Measurements from ENCODE around the gene LILRA6. TPM values are rescaled to one million over a fixed set of nuclear protein-coding genes. Genes with fewer than 3 reads are reported as not detected.

The LILRA6 gene
- total RNA-seq, 1 donor from 2014 or later: not detected

GRCh38 chr19:54262470-54262869, 19.9 kb upstream of the LILRA6 start:
- no peaks in the 10 kb centered on the region for H3K36me3 ChIP-seq (ENCODE audit: insufficient read depth, low read length)
- no peak for TF ChIP-seq CTCF (IDR thresholded peaks at IDR 0.05; ENCODE audit: insufficient read depth, low read depth, low read length)
- TF ChIP-seq EZH2 (IDR thresholded peaks at IDR 0.05; ENCODE audit: insufficient read depth, low read length): no peak
- Mint-ChIP-seq H3K27me3 (ENCODE audit: low read depth, unreplicated experiment) (peaks cover 22% of the 10 kb centered on the region), H3K27ac (ENCODE audit: unreplicated experiment) (no peak overlapping the region), H3K4me3 (ENCODE audit: unreplicated experiment) (no peak overlapping the region), H3K9me3 (ENCODE audit: unreplicated experiment) (no peaks in the 10 kb centered on the region), H3K4me1 (ENCODE audit: low read depth, unreplicated experiment) (no peaks in the 10 kb centered on the region), H3K36me3 (ENCODE audit: low read depth, unreplicated experiment) (no peaks in the 10 kb centered on the region)
- no peaks in the 10 kb centered on the region for H3K79me2 ChIP-seq (ENCODE audit: insufficient read depth, low read length)
- no peak overlapping the region for H3K4me3 ChIP-seq (ENCODE audit: insufficient read depth, low read depth, low read length)
- FAIRE-seq (no peak), DNase-seq (ENCODE audit: low read depth) (no peak)
- H3K9ac ChIP-seq (ENCODE audit: low read length): no peak overlapping the region
- no peak overlapping the region for H3K27ac ChIP-seq (ENCODE audit: low read depth, low read length)
- no peak overlapping the region for H3K4me2 ChIP-seq (ENCODE audit: low read length)
- H3K4me1 ChIP-seq (ENCODE audit: insufficient read depth, low read length): no peaks in the 10 kb centered on the region
- no peaks in the 10 kb centered on the region for H3K9me3 ChIP-seq (ENCODE audit: insufficient read depth, low read depth, low read length)
- no peaks in the 10 kb centered on the region for H4K20me1 ChIP-seq (ENCODE audit: insufficient read depth, low read length)
- no peak overlapping the region for H2AFZ ChIP-seq (ENCODE audit: low read depth, low read length)
- no peaks in the 10 kb centered on the region for H3K27me3 ChIP-seq (ENCODE audit: insufficient read depth, low read length)

GRCh38 chr19:54262066-54262465, 19.5 kb upstream of the LILRA6 start:
- H3K4me1 ChIP-seq (ENCODE audit: insufficient read depth, low read length): no peaks in the 10 kb centered on the region
- DNase-seq (ENCODE audit: low read depth) (no peak), FAIRE-seq (no peak)
- H3K36me3 Mint-ChIP-seq (ENCODE audit: low read depth, unreplicated experiment): no peaks in the 10 kb centered on the region
- no peaks in the 10 kb centered on the region for H3K36me3 ChIP-seq (ENCODE audit: insufficient read depth, low read length)
- H3K4me2 ChIP-seq (ENCODE audit: low read length): no peak overlapping the region
- H3K4me3 Mint-ChIP-seq (ENCODE audit: unreplicated experiment): no peak overlapping the region
- H3K9me3 ChIP-seq (ENCODE audit: insufficient read depth, low read depth, low read length): no peaks in the 10 kb centered on the region
- no peak for TF ChIP-seq EZH2 (IDR thresholded peaks at IDR 0.05; ENCODE audit: insufficient read depth, low read length)
- H3K27ac ChIP-seq (ENCODE audit: low read depth, low read length): no peak overlapping the region
- no peaks in the 10 kb centered on the region for H3K4me1 Mint-ChIP-seq (ENCODE audit: low read depth, unreplicated experiment)
- no peak overlapping the region for H3K27ac Mint-ChIP-seq (ENCODE audit: unreplicated experiment)
- H3K9me3 Mint-ChIP-seq (ENCODE audit: unreplicated experiment): no peaks in the 10 kb centered on the region
- no peak overlapping the region for H3K4me3 ChIP-seq (ENCODE audit: insufficient read depth, low read depth, low read length)
- H2AFZ ChIP-seq (ENCODE audit: low read depth, low read length): no peak overlapping the region
- H3K79me2 ChIP-seq (ENCODE audit: insufficient read depth, low read length): no peaks in the 10 kb centered on the region
- H3K9ac ChIP-seq (ENCODE audit: low read length): no peak overlapping the region
- no peaks in the 10 kb centered on the region for H3K27me3 ChIP-seq (ENCODE audit: insufficient read depth, low read length)
- H3K27me3 Mint-ChIP-seq (ENCODE audit: low read depth, unreplicated experiment): peaks cover 25% of the 10 kb centered on the region
- H4K20me1 ChIP-seq (ENCODE audit: insufficient read depth, low read length): no peaks in the 10 kb centered on the region

- H4K20me1 ChIP-seq (ENCODE audit: insufficient read depth, low read length): no peaks in the 10 kb centered on the region
- no peak within 1 kb of the TSS for H3K27ac Mint-ChIP-seq (ENCODE audit: unreplicated experiment)
- H3K4me1 ChIP-seq (ENCODE audit: insufficient read depth, low read length): no peaks in the 10 kb centered on the region
- no peak within 1 kb of the TSS for H3K9ac ChIP-seq (ENCODE audit: low read length)
- no peaks in the 10 kb centered on the region for H3K9me3 ChIP-seq (ENCODE audit: insufficient read depth, low read depth, low read length)
- no peak for DNase-seq (ENCODE audit: low read depth)
- H3K9me3 Mint-ChIP-seq (ENCODE audit: unreplicated experiment): no peaks in the 10 kb centered on the region
- H3K36me3 ChIP-seq (ENCODE audit: insufficient read depth, low read length): no peaks in the 10 kb centered on the region
- no peak within 1 kb of the TSS for H2AFZ ChIP-seq (ENCODE audit: low read depth, low read length)
- FAIRE-seq: no peak
- TF ChIP-seq CTCF (IDR thresholded peaks at IDR 0.05; ENCODE audit: insufficient read depth, low read depth, low read length) (no peak), EZH2 (IDR thresholded peaks at IDR 0.05; ENCODE audit: insufficient read depth, low read length) (no peak)
- H3K4me3 ChIP-seq (ENCODE audit: insufficient read depth, low read depth, low read length): no peak within 1 kb of the TSS
- peaks cover 35% of the 10 kb centered on the region for H3K27me3 Mint-ChIP-seq (ENCODE audit: low read depth, unreplicated experiment)
- no peak within 1 kb of the TSS for H3K4me2 ChIP-seq (ENCODE audit: low read length)
- H3K36me3 Mint-ChIP-seq (ENCODE audit: low read depth, unreplicated experiment): peaks cover 3% of the 10 kb centered on the region
- no peaks in the 10 kb centered on the region for H3K4me1 Mint-ChIP-seq (ENCODE audit: low read depth, unreplicated experiment)
- no peak within 1 kb of the TSS for H3K27ac ChIP-seq (ENCODE audit: low read depth, low read length)
- no peaks in the 10 kb centered on the region for H3K79me2 ChIP-seq (ENCODE audit: insufficient read depth, low read length)
- H3K27me3 ChIP-seq (ENCODE audit: insufficient read depth, low read length): no peaks in the 10 kb centered on the region
- no peak within 1 kb of the TSS for H3K4me3 Mint-ChIP-seq (ENCODE audit: unreplicated experiment)
Measured at GRCh38 chr19:54257116-54257480, 14.5 kb upstream of the LILRA6 start, which contains the start of gene LILRB5. TSS of gene LILRB5 (minus strand) at chr19:54257273. CDS start at chr19:54257193, 80 bp downstream.

All from astrocyte (in vitro differentiated cells and primary cell).